Measurements from ENCODE around the gene KAZALD1.

Gene KAZALD1

DNA sequence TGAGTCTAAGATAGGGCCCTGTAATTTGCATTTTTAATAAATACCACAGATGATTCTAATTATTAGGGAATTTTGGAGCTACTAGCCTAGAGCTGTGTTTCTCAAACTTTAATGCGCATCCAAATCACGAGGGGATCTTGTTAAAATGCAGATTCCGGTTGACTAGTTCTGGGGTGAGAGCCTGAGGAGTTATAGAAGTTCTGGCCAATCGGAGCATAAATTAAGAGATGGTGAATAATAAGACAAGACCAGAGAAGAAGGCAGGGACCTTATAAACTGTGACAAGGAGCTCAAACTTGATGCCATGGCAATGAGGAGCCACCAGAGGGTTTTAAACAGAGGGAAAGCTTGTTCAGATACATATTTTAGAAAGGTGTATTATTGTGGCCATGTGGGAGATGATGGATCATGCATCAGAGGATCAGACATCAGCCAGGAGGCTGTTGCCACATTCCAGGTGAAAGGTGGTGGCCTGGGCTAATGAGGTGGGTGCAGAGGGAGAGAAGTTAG, 39.6 kb downstream of the KAZALD1 start:
- TF ChIP-seq EZH2 (IDR thresholded peaks at IDR 0.05) (no peak), FOXP2 (optimal IDR thresholded peaks at IDR 0.05; ENCODE audit: control extremely low read depth, extremely low read length, insufficient read depth) (no peak), POLR2AphosphoS5 (IDR thresholded peaks at IDR 0.05; ENCODE audit: borderline replicate concordance, low read depth, low read length) (no peak)
- no peak overlapping the region for H3K27ac ChIP-seq
- H3K9me3 ChIP-seq (ENCODE audit: low read depth, low read length): no peaks in the 10 kb centered on the region
- H3K9ac ChIP-seq (ENCODE audit: insufficient read length): no peak overlapping the region
- DNase-seq (ENCODE audit: low read depth, low spot score): no peak
- H3K4me3 ChIP-seq: no peak overlapping the region
- no peaks in the 10 kb centered on the region for H3K36me3 ChIP-seq (ENCODE audit: insufficient read depth, low read length)

DNA sequence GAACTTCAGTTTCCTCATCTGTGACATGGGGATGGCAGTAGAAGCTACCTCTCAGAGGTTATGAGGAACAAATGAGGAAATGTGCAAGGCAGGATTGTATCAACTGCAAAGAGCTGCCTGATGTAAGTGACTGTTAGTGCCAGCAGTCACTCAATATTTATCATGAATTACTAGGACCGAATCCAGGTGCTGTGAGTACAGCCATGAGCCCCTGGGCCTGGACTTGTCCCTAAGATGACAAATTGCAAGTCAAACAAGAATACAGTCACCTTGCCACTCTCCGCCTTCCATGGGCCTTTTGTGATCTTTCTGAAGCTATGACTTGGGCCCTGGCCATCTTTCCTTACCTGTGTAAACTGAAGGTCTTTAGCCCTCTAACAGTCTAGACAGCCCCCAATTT, 41.6 kb downstream of the KAZALD1 start:
- no peaks in the 10 kb centered on the region for H3K36me3 ChIP-seq (ENCODE audit: insufficient read depth, low read length)
- H3K27ac ChIP-seq: no peak overlapping the region
- no peak for TF ChIP-seq EZH2 (IDR thresholded peaks at IDR 0.05)
- no peak for TF ChIP-seq POLR2AphosphoS5 (IDR thresholded peaks at IDR 0.05; ENCODE audit: borderline replicate concordance, low read depth, low read length)
- TF ChIP-seq FOXP2 (optimal IDR thresholded peaks at IDR 0.05; ENCODE audit: control extremely low read depth, extremely low read length, insufficient read depth): no peak
- H3K9me3 ChIP-seq (ENCODE audit: low read depth, low read length): no peaks in the 10 kb centered on the region
- no peak overlapping the region for H3K9ac ChIP-seq (ENCODE audit: insufficient read length)
- H3K4me3 ChIP-seq: no peak overlapping the region
- no peak for DNase-seq (ENCODE audit: low read depth, low spot score)

DNA sequence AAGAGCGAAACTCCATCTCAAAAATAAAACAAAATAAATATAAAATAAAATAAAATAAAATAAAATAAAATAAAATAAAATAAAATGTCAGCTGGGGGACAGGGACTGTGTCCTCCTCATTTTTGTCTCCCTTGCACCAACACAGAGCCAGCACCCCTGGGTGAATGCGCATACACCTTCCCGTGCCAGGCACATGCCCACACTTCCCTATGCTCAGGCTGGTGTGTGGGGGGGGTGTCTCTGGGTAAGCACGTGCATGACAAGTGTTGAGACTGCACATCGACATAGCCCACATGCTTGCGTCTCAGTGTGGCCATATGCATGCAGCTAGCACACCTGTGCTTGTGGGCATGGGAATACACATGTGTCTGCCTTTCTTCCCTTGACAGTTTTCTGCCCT, 44.6 kb downstream of the KAZALD1 start:
- DNase-seq (ENCODE audit: low read depth, low spot score): no peak
- H3K36me3 ChIP-seq (ENCODE audit: insufficient read depth, low read length): no peaks in the 10 kb centered on the region
- H3K9ac ChIP-seq (ENCODE audit: insufficient read length): no peak overlapping the region
- no peak for TF ChIP-seq FOXP2 (optimal IDR thresholded peaks at IDR 0.05; ENCODE audit: control extremely low read depth, extremely low read length, insufficient read depth)
- no peak for TF ChIP-seq POLR2AphosphoS5 (IDR thresholded peaks at IDR 0.05; ENCODE audit: borderline replicate concordance, low read depth, low read length)
- TF ChIP-seq EZH2 (IDR thresholded peaks at IDR 0.05): no peak
- H3K9me3 ChIP-seq (ENCODE audit: low read depth, low read length): no peaks in the 10 kb centered on the region
- H3K4me3 ChIP-seq: no peak overlapping the region
- no peak overlapping the region for H3K27ac ChIP-seq

DNA sequence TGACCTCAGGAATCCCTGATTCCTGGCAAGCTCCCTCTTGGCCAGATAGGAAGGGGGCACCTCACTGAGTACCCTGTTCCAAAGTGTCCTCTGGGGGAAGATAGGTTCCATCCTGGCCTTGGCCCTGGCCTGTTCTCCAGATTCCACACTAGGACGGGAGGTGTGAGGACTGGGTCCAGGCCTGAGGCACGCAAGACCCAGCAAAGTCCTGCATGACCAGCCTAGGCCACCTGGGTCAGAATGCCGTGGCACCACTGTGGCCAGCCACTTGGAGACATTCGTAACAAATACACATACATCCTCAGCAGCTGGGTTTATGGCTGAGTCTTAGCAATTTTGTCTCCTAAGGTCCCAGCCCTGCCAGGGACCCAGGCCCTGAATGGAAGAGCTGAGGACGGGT, 46.0 kb downstream of the KAZALD1 start:
- Histone ChIP-seq H3K36me3 (ENCODE audit: insufficient read depth, low read length) (no peaks in the 10 kb centered on the region), H3K9me3 (ENCODE audit: low read depth, low read length) (no peaks in the 10 kb centered on the region), H3K27ac (no peak overlapping the region), H3K9ac (ENCODE audit: insufficient read length) (no peak overlapping the region), H3K4me3 (no peak overlapping the region)
- no peak for DNase-seq (ENCODE audit: low read depth, low spot score)
- TF ChIP-seq EZH2 (IDR thresholded peaks at IDR 0.05): no peak
- no peak for TF ChIP-seq FOXP2 (optimal IDR thresholded peaks at IDR 0.05; ENCODE audit: control extremely low read depth, extremely low read length, insufficient read depth)
- no peak for TF ChIP-seq POLR2AphosphoS5 (IDR thresholded peaks at IDR 0.05; ENCODE audit: borderline replicate concordance, low read depth, low read length)

DNA sequence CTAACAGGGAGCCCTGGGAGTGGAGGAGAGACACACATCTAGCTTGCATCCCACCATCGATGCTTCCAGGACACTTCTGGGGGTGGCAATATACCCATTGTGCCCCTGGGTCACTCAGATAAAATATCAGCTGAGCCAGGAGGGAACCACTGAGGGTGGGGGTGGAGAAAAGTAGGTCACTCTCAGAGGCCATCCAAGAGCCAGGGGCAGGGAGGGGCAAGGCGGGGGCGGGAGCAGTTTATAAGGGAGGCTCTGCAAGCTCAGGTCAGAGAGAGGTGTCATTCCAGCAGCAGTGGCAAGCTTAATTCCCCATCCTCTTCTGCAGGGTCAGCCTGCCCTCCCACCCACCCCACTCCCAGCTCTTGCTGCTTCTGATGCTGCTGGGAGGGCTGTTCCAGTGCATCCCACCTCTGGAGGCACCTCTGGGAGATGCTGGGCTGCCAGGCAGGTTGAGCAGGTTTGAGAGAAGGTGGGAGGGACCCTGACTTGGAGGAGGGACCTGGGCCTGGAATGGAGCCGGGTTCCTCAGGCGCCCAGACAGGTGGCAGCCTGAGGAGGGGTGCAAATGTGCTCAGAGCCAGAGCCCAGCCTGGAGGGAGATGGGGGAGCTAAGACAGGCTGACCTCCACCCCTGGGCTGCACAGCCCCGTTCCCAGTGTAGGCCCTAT, 49.2 kb downstream of the KAZALD1 start:
- no peaks in the 10 kb centered on the region for H3K9me3 ChIP-seq (ENCODE audit: low read depth, low read length)
- no peak overlapping the region for H3K27ac ChIP-seq
- no peak overlapping the region for H3K4me3 ChIP-seq
- DNase-seq (ENCODE audit: low read depth, low spot score): no peak
- TF ChIP-seq POLR2AphosphoS5 (IDR thresholded peaks at IDR 0.05; ENCODE audit: borderline replicate concordance, low read depth, low read length) (no peak), EZH2 (IDR thresholded peaks at IDR 0.05) (no peak), FOXP2 (optimal IDR thresholded peaks at IDR 0.05; ENCODE audit: control extremely low read depth, extremely low read length, insufficient read depth) (no peak)
- H3K9ac ChIP-seq (ENCODE audit: insufficient read length): no peak overlapping the region
- no peaks in the 10 kb centered on the region for H3K36me3 ChIP-seq (ENCODE audit: insufficient read depth, low read length)

- H3K27ac ChIP-seq: no peak overlapping the region
- H3K9me3 ChIP-seq (ENCODE audit: low read depth, low read length): no peaks in the 10 kb centered on the region
- TF ChIP-seq EZH2 (IDR thresholded peaks at IDR 0.05) (no peak), FOXP2 (optimal IDR thresholded peaks at IDR 0.05; ENCODE audit: control extremely low read depth, extremely low read length, insufficient read depth) (no peak), POLR2AphosphoS5 (IDR thresholded peaks at IDR 0.05; ENCODE audit: borderline replicate concordance, low read depth, low read length) (no peak)
- H3K36me3 ChIP-seq (ENCODE audit: insufficient read depth, low read length): no peaks in the 10 kb centered on the region
- no peak overlapping the region for H3K4me3 ChIP-seq
- DNase-seq (ENCODE audit: low read depth, low spot score): no peak
- H3K9ac ChIP-seq (ENCODE audit: insufficient read length): no peak overlapping the region
Measured at GRCh38 chr10:101111547-101111946, 49.8 kb downstream of the KAZALD1 start.

DNA sequence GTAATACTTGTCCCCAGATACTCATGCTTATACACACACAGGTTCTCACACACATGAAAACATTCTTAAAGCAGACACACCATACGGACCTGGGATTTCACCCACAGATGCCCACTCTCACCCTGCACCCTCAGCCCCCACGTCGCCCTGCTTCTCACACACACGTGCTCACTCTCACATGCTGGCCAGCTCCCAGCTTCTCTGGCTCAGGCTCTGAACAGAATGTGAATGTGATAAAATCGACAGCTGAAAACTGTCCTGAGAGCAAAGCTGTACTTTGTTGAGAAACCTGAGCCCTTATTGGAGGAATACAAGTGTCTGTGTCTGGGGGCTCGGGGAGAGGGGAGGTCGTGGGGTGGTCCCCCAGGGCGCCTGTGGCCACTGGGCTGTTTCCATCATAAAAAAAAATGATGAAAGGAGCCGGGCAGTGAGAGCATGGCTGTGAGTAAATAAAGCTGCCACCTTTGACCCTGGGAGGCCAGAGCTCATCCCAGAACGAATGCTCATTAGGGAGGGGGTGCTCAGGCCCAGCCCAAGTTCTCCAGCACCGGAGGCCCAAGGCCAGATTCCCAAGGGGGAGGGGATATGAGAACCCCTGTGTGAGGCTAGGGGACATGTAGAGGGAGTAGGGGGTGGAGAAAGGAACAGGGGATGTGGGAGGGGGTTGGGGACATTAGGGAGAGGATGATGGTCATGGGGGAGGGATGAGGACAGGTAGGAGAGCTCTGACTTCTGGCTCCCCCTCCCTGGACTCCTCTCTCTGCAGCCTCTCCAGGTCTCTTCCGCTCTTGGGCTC, 51.2 kb downstream of the KAZALD1 start:
- no peak for DNase-seq (ENCODE audit: low read depth, low spot score)
- no peak overlapping the region for H3K4me3 ChIP-seq

GRCh38 chr10:101113890-101114403, 52.2 kb downstream of the KAZALD1 start:
- H3K4me3 ChIP-seq: no peak overlapping the region

More for the DNA sequence above, 51.2 kb downstream of the KAZALD1 start:
- Histone ChIP-seq H3K27ac (no peak overlapping the region), H3K9ac (ENCODE audit: insufficient read length) (no peak overlapping the region), H3K9me3 (ENCODE audit: low read depth, low read length) (no peaks in the 10 kb centered on the region), H3K36me3 (ENCODE audit: insufficient read depth, low read length) (no peaks in the 10 kb centered on the region)
- TF ChIP-seq FOXP2 (optimal IDR thresholded peaks at IDR 0.05; ENCODE audit: control extremely low read depth, extremely low read length, insufficient read depth) (no peak), POLR2AphosphoS5 (IDR thresholded peaks at IDR 0.05; ENCODE audit: borderline replicate concordance, low read depth, low read length) (no peak), EZH2 (IDR thresholded peaks at IDR 0.05) (no peak)

More at GRCh38 chr10:101113890-101114403, 52.2 kb downstream of the KAZALD1 start:
- Histone ChIP-seq H3K9me3 (ENCODE audit: low read depth, low read length) (no peaks in the 10 kb centered on the region), H3K9ac (ENCODE audit: insufficient read length) (no peak overlapping the region), H3K27ac (no peak overlapping the region), H3K36me3 (ENCODE audit: insufficient read depth, low read length) (no peaks in the 10 kb centered on the region)
- no peak for TF ChIP-seq FOXP2 (optimal IDR thresholded peaks at IDR 0.05; ENCODE audit: control extremely low read depth, extremely low read length, insufficient read depth)
- TF ChIP-seq EZH2 (IDR thresholded peaks at IDR 0.05): no peak
- no peak for TF ChIP-seq POLR2AphosphoS5 (IDR thresholded peaks at IDR 0.05; ENCODE audit: borderline replicate concordance, low read depth, low read length)
- DNase-seq (ENCODE audit: low read depth, low spot score): no peak
